Measurements from ENCODE around the gene JUND. TPM values are rescaled to one million over a fixed set of nuclear protein-coding genes. Genes with fewer than 3 reads are reported as not detected.

The JUND gene
- total RNA-seq, 1 experiment from 2014 or later = 103 TPM

- H2BK120ac ChIP-seq (ENCODE audit: low read depth, low read length, poor library complexity, severe bottlenecking) = no peak overlapping the region
- no peak overlapping the region for H3K27ac ChIP-seq (ENCODE audit: insufficient read length, low read depth, low read length)
- no peaks in the 10 kb centered on the region for H3K27me3 ChIP-seq (ENCODE audit: insufficient read depth, low read length)
- peaks cover 27 to 74% (median 64%) of the 10 kb centered on the region in 3 experiments for H3K36me3 Mint-ChIP-seq (ENCODE audit: insufficient read depth in 1 of 3, low read depth in 3 of 3)
- H4K5ac ChIP-seq (ENCODE audit: insufficient read length, low read depth, low read length) = no peak overlapping the region
- no peak overlapping the region for H2AFZ ChIP-seq (ENCODE audit: low read length)
- H3K4ac ChIP-seq (ENCODE audit: low read depth, low read length) = no peak overlapping the region
- H3K23me2 ChIP-seq (ENCODE audit: insufficient read length, low read depth, low read length, poor library complexity, severe bottlenecking) = peaks cover under 1% of the 10 kb centered on the region
- no peaks in the 10 kb centered on the region for H4K20me1 ChIP-seq (ENCODE audit: control insufficient read depth, insufficient read depth, insufficient read length)
- H4K91ac ChIP-seq (ENCODE audit: insufficient read length, low read depth, low read length) = no peak overlapping the region
- H2AK5ac ChIP-seq (ENCODE audit: insufficient read length, low read length) = no peak overlapping the region
- H3K56ac ChIP-seq (ENCODE audit: insufficient read length, low read depth, low read length) = no peak overlapping the region
- H2BK15ac ChIP-seq (ENCODE audit: low read depth, low read length) = no peak overlapping the region
- no peak overlapping the region for H3K18ac ChIP-seq (ENCODE audit: insufficient read length, low read depth, low read length)
- peak overlapping the region in 1 of 3 experiments; percentile 27; a peak in 1 of 7 replicates for H3K27ac Mint-ChIP-seq
- H3K4me1 Mint-ChIP-seq = peaks cover 15 to 26% of the 10 kb centered on the region in 2 experiments
- H3K4me1 ChIP-seq (ENCODE audit: insufficient read depth, low read length) = no peaks in the 10 kb centered on the region
- no peak overlapping the region for H2BK5ac ChIP-seq (ENCODE audit: insufficient read length, low read length)
- H3T11ph ChIP-seq (ENCODE audit: low read length) = no peak overlapping the region
- H2BK20ac ChIP-seq (ENCODE audit: low read depth, low read length, poor library complexity, severe bottlenecking) = no peak overlapping the region
- no peak overlapping the region for H3K23ac ChIP-seq (ENCODE audit: insufficient read length, low read depth, low read length)
- no peak overlapping the region for H3K4me2 ChIP-seq (ENCODE audit: insufficient read depth, insufficient read length, low read length)
- no peaks in the 10 kb centered on the region for H3K9me3 ChIP-seq (ENCODE audit: control insufficient read depth, low read depth, low read length)
- no peak overlapping the region for H3K14ac ChIP-seq (ENCODE audit: insufficient read depth, low read length)
- no peak overlapping the region for H3K9ac ChIP-seq (ENCODE audit: extremely low read depth, insufficient read length, low read length)
- H3K9me3 Mint-ChIP-seq = no peaks in the 10 kb centered on the region
- no peaks in the 10 kb centered on the region for H3K27me3 Mint-ChIP-seq (ENCODE audit: low read depth)
- no CpG with 5 or more reads among the region's 33 CpGs for WGBS (ENCODE audit: extremely low coverage, insufficient read length, low lambda C conversion rate)
- H4K8ac ChIP-seq (replicated peaks; ENCODE audit: insufficient read length, low read depth, low read length) = no peak overlapping the region
- no peak overlapping the region for H2BK12ac ChIP-seq (ENCODE audit: insufficient read length, low read depth, low read length)
- no peak for TF ChIP-seq CTCF (conservative IDR thresholded peaks at IDR 0.05)
- H3K4me3 Mint-ChIP-seq = no peak overlapping the region
- H3K79me1 ChIP-seq (ENCODE audit: insufficient read depth, low read depth, low read length, poor library complexity, severe bottlenecking) = no peaks in the 10 kb centered on the region
- no peak for DNase-seq
- no peaks in the 10 kb centered on the region for H3K79me2 ChIP-seq (ENCODE audit: insufficient read depth, low read length)
Measured at GRCh38 chr19:18309525-18310064, 28.2 kb upstream of the JUND start.

Measured in H9 (cell line).